ENCODE measurements around the gene SPTLC1.

SPTLC1 gene

DNA sequence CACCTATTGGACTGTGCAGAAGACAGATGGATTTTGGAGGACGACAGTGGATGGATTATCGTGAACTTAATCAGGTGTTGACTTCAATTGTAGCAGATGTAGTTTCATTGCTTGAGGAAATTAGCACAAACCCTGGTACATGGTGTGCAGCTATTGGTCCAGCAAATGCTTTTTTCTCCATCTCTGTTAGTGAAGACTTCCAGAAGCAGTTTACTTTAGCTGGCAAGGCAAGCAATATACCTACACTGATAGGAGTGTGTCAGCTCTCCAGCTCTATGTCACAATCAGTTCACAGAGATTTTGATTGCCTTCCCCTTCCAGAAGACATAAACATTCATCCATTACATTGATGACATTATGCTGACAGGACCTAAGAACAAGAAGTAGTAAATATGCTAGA is 129.5 kb downstream of the SPTLC1 start:
- H3K27me3 ChIP-seq (ENCODE audit: insufficient read depth, poor library complexity, severe bottlenecking): no peaks in the 10 kb centered on the region
- TF ChIP-seq CTCF (IDR thresholded peaks at IDR 0.05; ENCODE audit: poor library complexity, severe bottlenecking): no peak
- H3K4me1 ChIP-seq (ENCODE audit: insufficient read depth, poor library complexity, severe bottlenecking): no peaks in the 10 kb centered on the region
- H3K9me3 ChIP-seq (ENCODE audit: severe bottlenecking): no peaks in the 10 kb centered on the region
- H3K27ac ChIP-seq (ENCODE audit: poor library complexity, severe bottlenecking): no peak overlapping the region
- no peaks in the 10 kb centered on the region for H3K36me3 ChIP-seq (ENCODE audit: low read depth)
- no peak for DNase-seq (ENCODE audit: low spot score)
- no peak for ATAC-seq (ENCODE audit: low read depth)
- H3K4me3 ChIP-seq (ENCODE audit: severe bottlenecking): no peak overlapping the region
